Transverse colon (tissue), 4 donors: ENCODE results near the gene GOLPH3. TPM values are rescaled to one million over a fixed set of nuclear protein-coding genes. Genes with fewer than 3 reads are reported as not detected.

Source experiments
- DNase-seq: peaks from one replicate; pipeline ENCODE4 v3.0.0-alpha.2; 2019
- H3K27ac ChIP-seq, 4 donors: fragments of 200-600 bp; sonication (generic); 2 replicates each; pipeline ENCODE4 v1.5.1; 2016 to 2018; ENCODE audit warnings: inconsistent platforms in 4 of 4
- H3K27me3 ChIP-seq: fragments of 200-600 bp; sonication (generic); 2 replicates; pipeline ENCODE4 v1.5.1; 2017; ENCODE audit warnings: inconsistent platforms
- H3K36me3 ChIP-seq, 4 donors: fragments of 200-600 bp; sonication (generic); 2 replicates each; pipeline ENCODE4 v1.5.1; 2017 to 2019; ENCODE audit warnings: inconsistent platforms in 4 of 4
- H3K4me1 ChIP-seq, 4 donors: fragments of 200-600 bp; sonication (generic); 2 replicates each; pipeline ENCODE4 v1.5.1; 2017 to 2020; ENCODE audit warnings: inconsistent platforms in 4 of 4
- H3K4me3 ChIP-seq, 4 donors: fragments of 200-600 bp; sonication (generic); 1 replicate in 1 of 4; 2 replicates in 3 of 4; pipeline versions ENCODE4 v1.5.1 to v1.6.1; 2017 to 2019; ENCODE audit warnings: inconsistent platforms in 4 of 4
- H3K9me3 ChIP-seq, 2 donors: fragments of 200-600 bp; sonication (generic); 2 replicates each; pipeline ENCODE4 v1.5.1; 2017 to 2019; ENCODE audit warnings: inconsistent platforms in 2 of 2
- CTCF ChIP-seq, 5 experiments: fragments of 200-600 bp in 3 of 5; fragments of 450-650 bp in 2 of 5; sonication (generic) in 3 of 5; IDR thresholded peaks; 1 replicate in 2 of 5; 2 replicates in 3 of 5; pipeline ENCODE4 v1.5.1; 2016 to 2017; ENCODE audit warnings: antibody characterized with exemption in 5 of 5, inconsistent platforms in 3 of 5, mild to moderate bottlenecking in 2 of 5, moderate library complexity in 1 of 5
- EP300 ChIP-seq: sonication (generic); formaldehyde crosslinking; IDR thresholded peaks from one replicate; pipeline ENCODE4 v1.6.1; 2017; ENCODE audit warnings: antibody characterized with exemption, low read depth
- POLR2A ChIP-seq: fragments of 450-650 bp; IDR thresholded peaks from one replicate; pipeline ENCODE4 v1.6.1; 2016; ENCODE audit warnings: antibody characterized with exemption, mild to moderate bottlenecking, moderate library complexity
- POLR2AphosphoS5 ChIP-seq, 3 donors: sonication (generic); formaldehyde crosslinking; IDR thresholded peaks; one replicate each; pipeline ENCODE4 v1.6.1; 2016; ENCODE audit warnings: antibody characterized with exemption in 3 of 3
- WGBS, 2 donors: methylation state at CpG; one replicate each; pipeline ENCODE4 v1.1.5; 2018; ENCODE audit warnings: low coverage in 1 of 2; 5-methylcytosine and 5-hydroxymethylcytosine counted together
- in situ Hi-C, 4 donors: fragments of 200-750 bp; cut with MboI; loops; one replicate each; pipeline versions ENCODE4 v1.15.0 to v1.15.1; 2017; ENCODE audit warnings: low sequenced_read_pairs in 3 of 4, low pct_ligation_motif_present in 1 of 4, low pct_unique_long_range_greater_than_20kb in 1 of 4
- intact Hi-C: fragments of 100-400 bp; cut with DNase I; formaldehyde crosslinking; loops from one replicate; pipeline ENCODE4 v1.15.1; 2023; ENCODE audit warnings: low total_unique reads
- total RNA-seq, 4 donors: library from RNA; depleted of rRNA; stranded (reverse); fragments of >200 nt; gene quantifications; one replicate each; pipeline ENCODE4 v1.1.0, GENCODE V29; 2016

The GOLPH3 gene
- total RNA-seq, 4 donors from 2014 or later: 52.1 to 666 (median 132) TPM

GRCh38 chr5:32147959-32148358 lies 26.2 kb downstream of the GOLPH3 start:
- no peaks in the 10 kb centered on the region for H3K27me3 ChIP-seq
- in situ Hi-C loops (no loop called here), intact Hi-C loops (no loop called here)
- H3K36me3 ChIP-seq: peaks cover 0 to 3% (median 0%) of the 10 kb centered on the region in 4 donors
- H3K4me1 ChIP-seq: peaks cover 6 to 91% (median 50%) of the 10 kb centered on the region in 4 donors
- H3K27ac ChIP-seq: no peak overlapping the region
- DNase-seq: no peak
- WGBS, 2 donors: 83 to 89% methylated on average over 4 of the region's 4 CpGs
- no peak for TF ChIP-seq POLR2AphosphoS5 (IDR thresholded peaks at IDR 0.05)
- no peak for TF ChIP-seq EP300
- no peak for TF ChIP-seq CTCF (IDR thresholded peaks at IDR 0.05)
- TF ChIP-seq POLR2A: no peak
- no peaks in the 10 kb centered on the region for H3K9me3 ChIP-seq
- no peak overlapping the region for H3K4me3 ChIP-seq

GRCh38 chr5:32147236-32147635 lies 26.9 kb downstream of the GOLPH3 start:
- intact Hi-C loops: no loop called here
- Histone ChIP-seq H3K27me3 (no peaks in the 10 kb centered on the region), H3K4me3 (no peak overlapping the region), H3K4me1 (peaks cover 6 to 86% (median 48%) of the 10 kb centered on the region in 4 donors), H3K27ac (no peak overlapping the region), H3K36me3 (peaks cover 0 to 3% (median 0%) of the 10 kb centered on the region in 4 donors), H3K9me3 (no peaks in the 10 kb centered on the region)
- DNase-seq: no peak
- in situ Hi-C loops: no loop called here
- TF ChIP-seq CTCF (IDR thresholded peaks at IDR 0.05): no peak
- no peak for TF ChIP-seq EP300
- WGBS, 2 donors: 60 to 70% methylated on average over 3 of the region's 3 CpGs

- peaks cover 6 to 68% (median 41%) of the 10 kb centered on the region in 4 donors for H3K4me1 ChIP-seq
- intact Hi-C loops: no loop called here
- H3K4me3 ChIP-seq: no peak overlapping the region
- in situ Hi-C loops: no loop called here
- DNase-seq: no peak
- WGBS, 2 donors: 45% methylated on average over 2 of the region's 2 CpGs
- no peaks in the 10 kb centered on the region for H3K9me3 ChIP-seq
- no peaks in the 10 kb centered on the region for H3K27me3 ChIP-seq
- no peaks in the 10 kb centered on the region for H3K36me3 ChIP-seq
- TF ChIP-seq POLR2A: no peak
- no peak overlapping the region for H3K27ac ChIP-seq
These were observed 28.7 kb downstream of the GOLPH3 start for GRCh38 chr5:32145378-32145777.

- no peak overlapping the region for H3K27ac ChIP-seq
- H3K9me3 ChIP-seq: no peaks in the 10 kb centered on the region
- intact Hi-C loops: no loop called here
- in situ Hi-C loops: no loop called here
- peaks cover 0 to under 1% (median 0%) of the 10 kb centered on the region in 4 donors for H3K36me3 ChIP-seq
- H3K4me3 ChIP-seq: no peak overlapping the region
- no peaks in the 10 kb centered on the region for H3K27me3 ChIP-seq
- peaks cover 6 to 60% (median 37%) of the 10 kb centered on the region in 4 donors for H3K4me1 ChIP-seq
- 85 to 100% methylated on average over 4 to 5 of the region's 5 CpGs for WGBS, 2 donors
- no peak for TF ChIP-seq POLR2A
- no peak for TF ChIP-seq EP300
- TF ChIP-seq CTCF (IDR thresholded peaks at IDR 0.05): no peak
- no peak for TF ChIP-seq POLR2AphosphoS5 (IDR thresholded peaks at IDR 0.05)
- DNase-seq: no peak
These were observed 29.5 kb downstream of the GOLPH3 start for GRCh38 chr5:32144378-32145207.
